Cardiac ventricle fibroblast (primary cell): Measurements from ENCODE around the gene BRPF1. TPM values are rescaled to one million over a fixed set of nuclear protein-coding genes. Genes with fewer than 3 reads are reported as not detected.

ENCODE experiments used
- total RNA-seq: library from RNA; depleted of rRNA; stranded (reverse); fragments of >200 nt; gene quantifications from 2 replicates; pipeline ENCODE4 v1.2.3, GENCODE V29; 2015

BRPF1 gene, protein sequence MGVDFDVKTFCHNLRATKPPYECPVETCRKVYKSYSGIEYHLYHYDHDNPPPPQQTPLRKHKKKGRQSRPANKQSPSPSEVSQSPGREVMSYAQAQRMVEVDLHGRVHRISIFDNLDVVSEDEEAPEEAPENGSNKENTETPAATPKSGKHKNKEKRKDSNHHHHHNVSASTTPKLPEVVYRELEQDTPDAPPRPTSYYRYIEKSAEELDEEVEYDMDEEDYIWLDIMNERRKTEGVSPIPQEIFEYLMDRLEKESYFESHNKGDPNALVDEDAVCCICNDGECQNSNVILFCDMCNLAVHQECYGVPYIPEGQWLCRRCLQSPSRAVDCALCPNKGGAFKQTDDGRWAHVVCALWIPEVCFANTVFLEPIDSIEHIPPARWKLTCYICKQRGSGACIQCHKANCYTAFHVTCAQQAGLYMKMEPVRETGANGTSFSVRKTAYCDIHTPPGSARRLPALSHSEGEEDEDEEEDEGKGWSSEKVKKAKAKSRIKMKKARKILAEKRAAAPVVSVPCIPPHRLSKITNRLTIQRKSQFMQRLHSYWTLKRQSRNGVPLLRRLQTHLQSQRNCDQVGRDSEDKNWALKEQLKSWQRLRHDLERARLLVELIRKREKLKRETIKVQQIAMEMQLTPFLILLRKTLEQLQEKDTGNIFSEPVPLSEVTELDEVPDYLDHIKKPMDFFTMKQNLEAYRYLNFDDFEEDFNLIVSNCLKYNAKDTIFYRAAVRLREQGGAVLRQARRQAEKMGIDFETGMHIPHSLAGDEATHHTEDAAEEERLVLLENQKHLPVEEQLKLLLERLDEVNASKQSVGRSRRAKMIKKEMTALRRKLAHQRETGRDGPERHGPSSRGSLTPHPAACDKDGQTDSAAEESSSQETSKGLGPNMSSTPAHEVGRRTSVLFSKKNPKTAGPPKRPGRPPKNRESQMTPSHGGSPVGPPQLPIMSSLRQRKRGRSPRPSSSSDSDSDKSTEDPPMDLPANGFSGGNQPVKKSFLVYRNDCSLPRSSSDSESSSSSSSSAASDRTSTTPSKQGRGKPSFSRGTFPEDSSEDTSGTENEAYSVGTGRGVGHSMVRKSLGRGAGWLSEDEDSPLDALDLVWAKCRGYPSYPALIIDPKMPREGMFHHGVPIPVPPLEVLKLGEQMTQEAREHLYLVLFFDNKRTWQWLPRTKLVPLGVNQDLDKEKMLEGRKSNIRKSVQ (N-terminal part only)
- total RNA-seq, result 8.2 and 10.7 TPM in 2 replicates

DNA sequence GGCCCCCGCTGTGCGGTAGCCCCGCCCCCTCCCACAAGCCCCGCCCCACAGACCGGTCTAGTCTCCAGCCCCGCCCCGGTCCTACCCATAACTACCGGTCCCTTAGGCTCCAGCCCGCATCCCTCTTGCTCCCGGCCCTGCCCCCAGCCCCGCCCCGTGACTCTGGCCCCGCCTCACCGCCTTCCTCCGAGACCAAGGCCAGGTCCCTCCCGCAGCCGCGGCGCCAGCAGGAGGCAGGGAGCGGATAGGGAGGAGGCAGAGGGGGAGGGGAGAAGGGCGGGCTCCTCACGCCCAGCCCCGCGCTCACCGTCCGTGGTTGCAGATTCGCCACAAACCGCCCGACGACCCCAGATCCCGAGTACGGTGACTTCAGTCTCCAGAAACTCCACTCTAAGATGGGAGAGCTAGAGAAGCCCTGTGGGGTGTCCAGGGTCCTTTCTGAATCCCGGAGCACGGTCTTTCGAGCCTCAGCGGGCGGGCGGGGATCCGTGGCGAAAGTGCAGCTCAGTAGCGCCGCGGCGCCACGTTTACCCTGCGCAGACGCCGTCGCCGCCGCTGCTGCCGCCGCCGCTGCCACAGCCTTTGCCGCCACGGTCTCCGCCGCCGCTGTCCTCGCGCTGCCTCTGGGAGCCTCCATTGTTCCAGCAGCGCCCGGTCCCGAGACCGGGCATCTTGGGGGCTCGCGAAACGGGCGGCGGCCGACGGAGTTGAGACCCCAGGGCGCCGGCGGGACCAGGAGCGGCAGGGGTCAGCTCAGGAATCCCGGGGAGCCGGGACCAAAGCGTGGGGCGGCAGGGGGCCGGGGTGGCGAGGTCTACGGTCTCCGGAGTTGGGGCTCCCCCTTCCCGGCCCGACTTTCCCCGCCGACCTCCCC, at the start of gene BRPF1:
Gene BRPF1 (plus strand): TSS at position 530 of the 874 bp plus-strand sequence. CDS start 2,406 bp downstream, outside the sequence.

DNA sequence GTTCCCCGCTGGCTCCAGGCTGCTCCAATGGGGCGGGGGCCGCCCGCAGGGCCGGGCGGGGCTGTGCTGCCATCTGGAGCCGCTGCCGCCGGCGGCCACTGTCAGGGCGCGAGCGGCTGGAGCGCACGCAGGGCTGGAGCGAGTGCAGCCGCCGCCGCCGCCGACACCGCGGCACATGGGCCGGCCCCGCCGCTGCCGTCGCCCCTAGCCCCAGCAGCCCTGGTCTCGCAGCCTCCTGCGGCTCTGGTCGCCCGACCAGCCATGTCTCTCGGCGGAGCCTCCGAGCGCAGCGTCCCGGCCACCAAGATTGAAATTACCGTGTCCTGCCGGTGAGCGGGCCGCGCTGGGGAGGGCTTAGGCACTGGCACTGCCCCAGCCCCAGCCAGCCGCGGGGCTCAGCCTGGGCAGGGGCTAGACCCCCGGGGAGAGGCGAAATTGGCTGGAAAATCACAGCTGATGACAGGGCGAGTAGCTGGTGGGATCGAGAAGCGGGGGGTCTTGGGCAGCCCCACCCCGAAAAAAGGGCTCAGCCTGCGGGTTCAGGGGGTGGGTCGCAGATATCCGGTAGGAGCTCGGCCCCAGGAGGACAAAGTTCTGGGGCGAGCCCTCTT, 27.7 kb upstream of the BRPF1 start, which contains the start of gene CPNE9:
Gene CPNE9 (plus strand): TSS at position 98 of the 611 bp plus-strand sequence. CDS start 164 bp downstream, at position 262.

DNA sequence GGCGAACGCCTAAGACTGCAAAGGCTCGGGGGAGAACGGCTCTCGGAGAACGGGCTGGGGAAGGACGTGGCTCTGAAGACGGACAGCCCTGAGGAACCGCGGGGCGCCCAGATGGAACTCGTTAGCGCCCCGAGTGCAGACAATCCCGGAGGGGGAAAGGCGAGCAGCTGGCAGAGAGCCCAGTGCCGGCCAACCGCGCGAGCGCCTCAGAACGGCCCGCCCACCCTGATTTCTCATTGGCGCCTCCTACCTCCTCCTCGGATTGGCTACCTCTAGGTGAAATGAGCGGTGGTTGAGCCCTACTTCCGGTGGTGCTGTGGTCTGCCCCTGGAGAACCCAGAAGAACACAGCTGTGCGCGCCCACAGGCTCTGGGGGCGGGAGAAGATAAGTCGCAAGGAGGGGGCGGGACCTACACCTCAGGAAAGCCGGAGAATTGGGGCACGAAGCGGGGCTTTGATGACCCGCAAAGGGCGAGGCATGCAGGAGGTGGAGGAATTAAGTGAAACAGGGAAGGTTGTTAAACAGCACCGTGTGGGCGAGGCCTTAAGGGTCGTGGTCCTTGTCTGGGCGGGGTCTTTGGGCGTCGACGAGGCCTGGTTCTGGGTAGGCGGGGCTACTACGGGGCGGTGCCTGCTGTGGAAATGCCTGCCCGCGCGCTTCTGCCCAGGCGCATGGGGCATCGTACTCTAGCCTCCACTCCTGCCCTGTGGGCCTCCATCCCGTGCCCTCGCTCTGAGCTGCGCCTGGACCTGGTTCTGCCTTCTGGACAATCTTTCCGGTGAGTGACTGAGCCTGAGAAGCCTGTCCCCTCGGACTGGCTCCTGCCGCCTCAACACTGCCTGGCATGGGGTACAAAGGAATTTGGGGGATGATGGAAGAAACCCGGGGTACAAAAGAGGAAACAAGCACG, 18.4 kb downstream of the BRPF1 start, which contains the start of gene OGG1:
Gene OGG1 (plus strand): TSS at position 308 of the 911 bp plus-strand sequence. CDS start 335 bp downstream, at position 643.

DNA sequence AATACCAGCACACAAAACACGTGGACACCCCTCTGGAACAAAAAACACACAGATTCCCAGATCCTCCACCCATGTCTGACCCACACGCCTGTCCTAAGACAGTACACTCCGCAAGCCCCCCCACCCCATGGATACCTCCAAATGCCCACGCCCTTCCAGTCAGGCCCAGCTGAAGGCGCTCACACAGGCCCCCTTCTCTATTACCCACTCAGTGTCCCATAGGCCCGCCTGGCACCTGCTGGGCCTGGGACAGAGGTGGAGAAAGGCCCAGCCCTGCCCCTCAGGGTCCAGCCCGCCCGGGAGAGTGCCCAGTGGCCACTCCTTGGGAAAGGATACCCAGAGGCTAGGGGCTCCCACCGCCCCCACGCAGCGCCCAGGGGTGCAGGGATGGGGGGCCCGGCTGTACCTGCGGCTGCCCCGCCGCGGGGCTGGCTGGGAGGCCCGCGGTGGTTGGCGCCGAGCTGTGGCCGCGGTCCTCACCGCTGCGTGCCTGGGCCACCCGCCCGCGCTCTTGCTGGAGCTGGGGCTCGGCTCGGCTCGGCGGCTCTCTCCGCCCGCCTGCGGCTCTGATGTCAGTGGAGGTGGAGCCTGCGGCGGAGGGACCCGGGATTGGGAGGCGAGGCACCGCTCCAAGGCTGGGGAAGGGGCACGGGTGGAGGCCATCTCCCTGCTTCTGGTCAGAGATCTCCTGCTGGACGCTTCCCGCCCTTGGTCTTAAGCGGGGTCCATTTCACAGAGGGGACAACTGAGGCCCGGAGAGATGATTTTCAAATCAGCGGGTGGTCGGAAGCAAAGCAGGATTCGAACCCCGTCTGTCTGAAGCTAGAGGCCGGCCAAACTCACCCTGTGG, 38.1 kb downstream of the BRPF1 start, which contains the start of gene CAMK1:
Gene CAMK1 (minus strand): TSS at position 522 of the 850 bp plus-strand sequence. CDS start 2,198 bp downstream, outside the sequence.

DNA sequence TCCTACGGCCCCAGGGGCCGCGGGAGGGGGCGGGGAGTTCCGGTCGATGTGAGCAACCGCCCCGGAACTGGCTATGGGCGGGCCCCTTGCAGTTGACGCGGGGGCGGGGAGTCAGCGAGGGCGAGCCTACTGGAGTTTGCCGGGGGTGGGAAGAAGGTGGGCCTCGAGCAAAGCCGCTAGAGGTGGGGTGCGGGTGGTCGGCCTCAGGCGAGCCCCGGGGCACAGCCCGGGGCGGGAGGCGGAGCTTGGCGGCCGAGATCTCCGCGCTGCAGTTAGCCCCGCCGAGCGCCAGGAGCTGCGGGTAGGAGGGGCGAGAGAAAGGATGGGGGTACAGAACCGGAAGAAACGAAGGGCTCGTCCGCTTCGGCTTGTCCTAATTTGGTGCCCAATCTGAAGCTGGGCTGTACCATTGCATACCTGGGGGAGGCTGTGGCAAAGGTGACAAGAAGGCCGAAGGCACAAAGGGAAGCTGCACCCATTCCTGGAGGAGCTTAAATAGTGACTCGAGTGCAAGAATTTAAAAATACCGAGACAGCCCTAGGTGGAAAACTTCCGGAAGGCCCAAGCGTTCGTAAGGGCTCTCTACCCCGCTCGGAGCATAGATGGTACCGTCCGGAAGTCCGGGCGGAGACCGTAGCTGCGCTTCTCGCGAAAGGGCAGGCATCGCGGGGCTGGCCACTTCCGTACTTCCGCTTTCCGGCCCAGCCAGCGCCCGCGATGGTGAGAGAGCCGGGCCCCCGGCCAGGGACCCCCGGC, 61.0 kb downstream of the BRPF1 start, which contains the start of the genes ARPC4 and TADA3:
Gene ARPC4 (plus strand): TSS at position 678 of the 756 bp plus-strand sequence. CDS start 40 bp downstream, at position 718.
Gene TADA3 (minus strand): TSS at position 69 of the 756 bp plus-strand sequence. CDS start 1,007 bp downstream, outside the sequence.

Other genes starting within 250 kb of the BRPF1 start
- 0.29 TPM in 1 of 2 replicates, not detected in the other for gene LHFPL4, start 177.9 kb upstream of the BRPF1 start, total RNA-seq
- 16.7 and 20.6 TPM in 2 replicates for gene MTMR14, start 82.2 kb upstream of the BRPF1 start, total RNA-seq
- not detected in 2 replicates for gene CPNE9, start 27.9 kb upstream of the BRPF1 start, total RNA-seq
- gene OGG1, start 18.2 kb downstream of the BRPF1 start, total RNA-seq, result 10.4 and 11.6 TPM in 2 replicates
- 34.1 and 34.8 TPM in 2 replicates for gene CAMK1, start 38.2 kb downstream of the BRPF1 start, total RNA-seq
- 58.7 and 72.3 TPM in 2 replicates for gene TADA3, start 60.7 kb downstream of the BRPF1 start, total RNA-seq
- gene ARPC4, start 61.3 kb downstream of the BRPF1 start, total RNA-seq, result 133 and 153 TPM in 2 replicates
- 10.4 and 13.5 TPM in 2 replicates for gene TTLL3, start 78.5 kb downstream of the BRPF1 start, total RNA-seq
- 28.8 and 46.5 TPM in 2 replicates for gene RPUSD3, start 112.3 kb downstream of the BRPF1 start, total RNA-seq
- 32.9 and 37.6 TPM in 2 replicates for gene CIDEC, start 148.5 kb downstream of the BRPF1 start, total RNA-seq
- gene JAGN1, start 158.9 kb downstream of the BRPF1 start, total RNA-seq, result 34.1 and 40.8 TPM in 2 replicates
- 1.6 and 1.9 TPM in 2 replicates for gene IL17RE, start 171.1 kb downstream of the BRPF1 start, total RNA-seq
- gene IL17RC, start 185.4 kb downstream of the BRPF1 start, total RNA-seq, result 64.5 and 67.8 TPM in 2 replicates
- gene CRELD1, start 202.1 kb downstream of the BRPF1 start, total RNA-seq, result 5.1 and 6.4 TPM in 2 replicates
- 8.4 and 9.7 TPM in 2 replicates for gene PRRT3, start 220.7 kb downstream of the BRPF1 start, total RNA-seq